ENCODE data around the gene CCDC177.

Gene CCDC177

GRCh38 chr14:69561893-69562292, 12.8 kb downstream of the CCDC177 start:
- no peak for DNase-seq (ENCODE audit: low spot score)

- DNase-seq (ENCODE audit: low spot score), result no peak
These were observed 13.8 kb downstream of the CCDC177 start for GRCh38 chr14:69560826-69561225.

- no peak for DNase-seq (ENCODE audit: low spot score)
These were observed 15.1 kb downstream of the CCDC177 start for GRCh38 chr14:69559581-69560011.

- DNase-seq (ENCODE audit: low spot score), result no peak
These were observed 15.9 kb downstream of the CCDC177 start for GRCh38 chr14:69558774-69559173.

GRCh38 chr14:69554500-69554899, 20.2 kb downstream of the CCDC177 start:
- DNase-seq (ENCODE audit: low spot score), result no peak

- no peak for DNase-seq (ENCODE audit: low spot score)
These were observed 21.4 kb downstream of the CCDC177 start for GRCh38 chr14:69553252-69553651.

GRCh38 chr14:69551511-69551910, 23.2 kb downstream of the CCDC177 start:
- DNase-seq (ENCODE audit: low spot score), result no peak

GRCh38 chr14:69548566-69548965, 26.1 kb downstream of the CCDC177 start:
- DNase-seq (ENCODE audit: low spot score), result no peak

- no peak for DNase-seq (ENCODE audit: low spot score)
These were observed 26.8 kb downstream of the CCDC177 start for GRCh38 chr14:69547701-69548348.

- peak; percentile 94 for DNase-seq (ENCODE audit: low spot score)
These were observed 31.1 kb downstream of the CCDC177 start for GRCh38 chr14:69543341-69544115.

GRCh38 chr14:69542311-69542710, 32.4 kb downstream of the CCDC177 start:
- DNase-seq (ENCODE audit: low spot score), result no peak

- DNase-seq (ENCODE audit: low spot score), result no peak
These were observed 33.9 kb downstream of the CCDC177 start for GRCh38 chr14:69540654-69541335.

- DNase-seq (ENCODE audit: low spot score), result no peak
These were observed 34.9 kb downstream of the CCDC177 start for GRCh38 chr14:69539631-69540410.

GRCh38 chr14:69538766-69539165, 35.9 kb downstream of the CCDC177 start:
- DNase-seq (ENCODE audit: low spot score), result no peak

GRCh38 chr14:69537900-69538299, 36.8 kb downstream of the CCDC177 start:
- no peak for DNase-seq (ENCODE audit: low spot score)

GRCh38 chr14:69536971-69537370, 37.7 kb downstream of the CCDC177 start:
- no peak for DNase-seq (ENCODE audit: low spot score)

GRCh38 chr14:69535230-69535848, 39.3 kb downstream of the CCDC177 start:
- DNase-seq (ENCODE audit: low spot score), result peak; percentile 69

GRCh38 chr14:69532561-69533340, 41.9 kb downstream of the CCDC177 start:
- DNase-seq (ENCODE audit: low spot score), result peak; percentile 11

GRCh38 chr14:69531135-69531534, 43.5 kb downstream of the CCDC177 start:
- DNase-seq (ENCODE audit: low spot score), result no peak

- no peak for DNase-seq (ENCODE audit: low spot score)
These were observed 44.6 kb downstream of the CCDC177 start for GRCh38 chr14:69530095-69530494.

- DNase-seq (ENCODE audit: low spot score), result no peak
These were observed 45.1 kb downstream of the CCDC177 start for GRCh38 chr14:69529563-69529962.

Measured in SW480 (cell line).